ENCODE measurements around the gene AJUBA. TPM values are rescaled to one million over a fixed set of nuclear protein-coding genes. Genes with fewer than 3 reads are reported as not detected.

AJUBA gene
- total RNA-seq, 1 donor from 2014 or later: 146 TPM

DNA sequence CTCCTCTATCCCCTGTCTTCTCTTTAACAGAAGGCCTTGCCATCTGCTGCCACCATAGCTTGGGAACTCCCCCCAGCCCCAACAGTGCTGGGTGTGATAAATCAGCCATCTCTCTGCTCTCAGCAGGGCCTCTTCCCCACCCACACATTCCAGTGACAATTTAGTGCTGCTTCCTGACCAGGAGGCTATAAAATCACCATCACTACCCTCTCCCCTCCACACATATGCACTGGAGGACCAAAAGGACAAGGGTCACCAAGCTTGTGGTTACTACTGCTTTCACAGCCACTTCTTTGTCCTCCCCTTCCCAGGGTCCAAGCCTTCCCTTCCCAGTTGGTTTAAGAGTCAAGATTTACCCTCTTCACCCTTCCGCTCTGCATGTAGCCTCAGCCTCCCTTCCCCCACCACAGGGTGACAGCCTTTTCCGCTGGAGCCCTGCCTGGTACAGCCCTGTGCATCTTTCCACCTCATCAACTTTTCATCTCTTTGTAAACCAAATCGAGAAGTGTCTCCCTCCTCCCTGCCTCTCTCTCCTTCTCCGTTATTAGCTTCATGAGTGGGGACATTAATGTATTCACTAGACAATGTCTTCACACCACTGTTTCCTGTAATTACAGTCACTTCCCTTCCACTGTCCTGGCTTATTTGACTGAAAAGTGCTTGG lies 42.9 kb upstream of the AJUBA start:
- Histone ChIP-seq H3K9me3 (ENCODE audit: insufficient read depth, low read depth, low read length) (no peaks in the 10 kb centered on the region), H3K79me2 (ENCODE audit: insufficient read depth, low read length) (peaks cover 15% of the 10 kb centered on the region), H3K4me1 (ENCODE audit: insufficient read depth, low read length) (peaks cover 8% of the 10 kb centered on the region), H4K20me1 (ENCODE audit: insufficient read depth, low read length) (peaks cover 47% of the 10 kb centered on the region), H3K36me3 (ENCODE audit: insufficient read depth, low read length) (peaks cover 22% of the 10 kb centered on the region), H3K27me3 (ENCODE audit: insufficient read depth, low read length) (no peaks in the 10 kb centered on the region), H3K4me3 (ENCODE audit: insufficient read depth, low read depth, low read length) (no peak overlapping the region), H3K9ac (ENCODE audit: low read length) (no peak overlapping the region), H3K27ac (ENCODE audit: low read depth, low read length) (no peak overlapping the region), H3K4me2 (ENCODE audit: low read length) (peak overlapping the region; percentile 23), H2AFZ (ENCODE audit: low read depth, low read length) (no peak overlapping the region)
- no peak for FAIRE-seq
- Mint-ChIP-seq H3K4me3 (ENCODE audit: unreplicated experiment) (no peak overlapping the region), H3K27me3 (ENCODE audit: low read depth, unreplicated experiment) (no peaks in the 10 kb centered on the region), H3K9me3 (ENCODE audit: unreplicated experiment) (peaks cover 2% of the 10 kb centered on the region), H3K36me3 (ENCODE audit: low read depth, unreplicated experiment) (peaks cover 23% of the 10 kb centered on the region), H3K4me1 (ENCODE audit: low read depth, unreplicated experiment) (peaks cover 20% of the 10 kb centered on the region), H3K27ac (ENCODE audit: unreplicated experiment) (peak overlapping the region; percentile 8)
- no peak for DNase-seq (ENCODE audit: low read depth)
- TF ChIP-seq, protein P1, sequence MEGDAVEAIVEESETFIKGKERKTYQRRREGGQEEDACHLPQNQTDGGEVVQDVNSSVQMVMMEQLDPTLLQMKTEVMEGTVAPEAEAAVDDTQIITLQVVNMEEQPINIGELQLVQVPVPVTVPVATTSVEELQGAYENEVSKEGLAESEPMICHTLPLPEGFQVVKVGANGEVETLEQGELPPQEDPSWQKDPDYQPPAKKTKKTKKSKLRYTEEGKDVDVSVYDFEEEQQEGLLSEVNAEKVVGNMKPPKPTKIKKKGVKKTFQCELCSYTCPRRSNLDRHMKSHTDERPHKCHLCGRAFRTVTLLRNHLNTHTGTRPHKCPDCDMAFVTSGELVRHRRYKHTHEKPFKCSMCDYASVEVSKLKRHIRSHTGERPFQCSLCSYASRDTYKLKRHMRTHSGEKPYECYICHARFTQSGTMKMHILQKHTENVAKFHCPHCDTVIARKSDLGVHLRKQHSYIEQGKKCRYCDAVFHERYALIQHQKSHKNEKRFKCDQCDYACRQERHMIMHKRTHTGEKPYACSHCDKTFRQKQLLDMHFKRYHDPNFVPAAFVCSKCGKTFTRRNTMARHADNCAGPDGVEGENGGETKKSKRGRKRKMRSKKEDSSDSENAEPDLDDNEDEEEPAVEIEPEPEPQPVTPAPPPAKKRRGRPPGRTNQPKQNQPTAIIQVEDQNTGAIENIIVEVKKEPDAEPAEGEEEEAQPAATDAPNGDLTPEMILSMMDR (IDR thresholded peaks at IDR 0.05; ENCODE audit: insufficient read depth, low read depth, low read length): no peak
- no peak for TF ChIP-seq EZH2 (IDR thresholded peaks at IDR 0.05; ENCODE audit: insufficient read depth, low read length)

DNA sequence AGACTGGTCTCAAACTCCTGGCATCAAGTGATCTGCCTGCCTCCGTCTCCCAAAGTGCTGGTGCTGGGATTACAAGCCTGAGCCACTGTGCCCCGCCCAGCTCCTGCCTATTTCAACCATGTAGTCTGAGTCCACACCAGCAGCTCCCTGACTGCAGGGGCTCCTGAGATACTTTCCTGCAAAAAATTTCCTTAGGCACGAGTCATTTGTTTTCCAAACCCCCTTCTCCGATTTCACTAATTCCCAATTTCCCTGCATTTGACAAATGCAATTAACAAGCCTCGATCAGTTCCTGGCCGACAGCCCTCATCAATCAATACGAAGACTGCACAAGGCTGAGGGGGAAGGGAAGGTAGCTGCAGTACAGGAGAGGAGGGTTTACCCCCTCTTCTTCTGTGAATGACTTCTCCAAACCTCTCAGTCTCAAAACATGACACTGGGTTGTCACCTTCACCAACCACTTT lies 42.3 kb upstream of the AJUBA start:
- Histone ChIP-seq H3K4me2 (ENCODE audit: low read length) (no peak overlapping the region), H3K9ac (ENCODE audit: low read length) (no peak overlapping the region), H3K36me3 (ENCODE audit: insufficient read depth, low read length) (peaks cover 22% of the 10 kb centered on the region), H3K79me2 (ENCODE audit: insufficient read depth, low read length) (peaks cover 14% of the 10 kb centered on the region), H4K20me1 (ENCODE audit: insufficient read depth, low read length) (peaks cover 47% of the 10 kb centered on the region), H3K4me1 (ENCODE audit: insufficient read depth, low read length) (peaks cover 8% of the 10 kb centered on the region), H3K4me3 (ENCODE audit: insufficient read depth, low read depth, low read length) (no peak overlapping the region), H2AFZ (ENCODE audit: low read depth, low read length) (no peak overlapping the region), H3K27me3 (ENCODE audit: insufficient read depth, low read length) (no peaks in the 10 kb centered on the region), H3K27ac (ENCODE audit: low read depth, low read length) (no peak overlapping the region), H3K9me3 (ENCODE audit: insufficient read depth, low read depth, low read length) (no peaks in the 10 kb centered on the region)
- Mint-ChIP-seq H3K27ac (ENCODE audit: unreplicated experiment) (peak overlapping the region; percentile 8), H3K4me3 (ENCODE audit: unreplicated experiment) (no peak overlapping the region), H3K27me3 (ENCODE audit: low read depth, unreplicated experiment) (no peaks in the 10 kb centered on the region), H3K36me3 (ENCODE audit: low read depth, unreplicated experiment) (peaks cover 23% of the 10 kb centered on the region), H3K9me3 (ENCODE audit: unreplicated experiment) (peaks cover 2% of the 10 kb centered on the region), H3K4me1 (ENCODE audit: low read depth, unreplicated experiment) (peaks cover 20% of the 10 kb centered on the region)
- TF ChIP-seq EZH2 (IDR thresholded peaks at IDR 0.05; ENCODE audit: insufficient read depth, low read length): no peak
- TF ChIP-seq, protein P1 (IDR thresholded peaks at IDR 0.05; ENCODE audit: insufficient read depth, low read depth, low read length): no peak
- DNase-seq (ENCODE audit: low read depth): no peak
- no peak for FAIRE-seq

DNA sequence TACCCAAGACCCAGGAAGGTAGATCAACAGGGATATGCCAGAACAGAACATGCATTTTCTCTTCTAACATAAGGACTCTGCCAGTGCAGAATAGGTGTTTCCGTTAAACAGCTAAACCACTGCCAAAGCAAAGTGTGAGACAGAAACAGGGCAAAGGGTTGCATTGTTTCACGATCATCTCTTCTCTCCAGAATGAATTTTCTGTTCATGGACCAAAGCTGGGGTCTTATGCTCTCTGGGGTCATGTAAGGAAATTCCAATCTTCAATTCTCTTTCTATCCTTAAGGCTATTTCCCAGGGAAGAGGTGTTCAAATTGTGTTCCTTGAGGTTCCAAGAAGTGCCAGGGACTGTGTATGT lies 41.4 kb upstream of the AJUBA start:
- TF ChIP-seq, protein P1 (IDR thresholded peaks at IDR 0.05; ENCODE audit: insufficient read depth, low read depth, low read length): no peak
- TF ChIP-seq EZH2 (IDR thresholded peaks at IDR 0.05; ENCODE audit: insufficient read depth, low read length): no peak
- no peaks in the 10 kb centered on the region for H3K27me3 Mint-ChIP-seq (ENCODE audit: low read depth, unreplicated experiment)
- Histone ChIP-seq H3K9ac (ENCODE audit: low read length) (no peak overlapping the region), H3K4me1 (ENCODE audit: insufficient read depth, low read length) (peaks cover 8% of the 10 kb centered on the region), H2AFZ (ENCODE audit: low read depth, low read length) (no peak overlapping the region), H3K79me2 (ENCODE audit: insufficient read depth, low read length) (peaks cover 7% of the 10 kb centered on the region), H3K9me3 (ENCODE audit: insufficient read depth, low read depth, low read length) (no peaks in the 10 kb centered on the region), H3K4me3 (ENCODE audit: insufficient read depth, low read depth, low read length) (no peak overlapping the region), H3K4me2 (ENCODE audit: low read length) (no peak overlapping the region), H3K27me3 (ENCODE audit: insufficient read depth, low read length) (no peaks in the 10 kb centered on the region), H4K20me1 (ENCODE audit: insufficient read depth, low read length) (peaks cover 39% of the 10 kb centered on the region), H3K36me3 (ENCODE audit: insufficient read depth, low read length) (peaks cover 15% of the 10 kb centered on the region), H3K27ac (ENCODE audit: low read depth, low read length) (no peak overlapping the region)
- FAIRE-seq (no peak), DNase-seq (ENCODE audit: low read depth) (no peak)
- H3K4me1 Mint-ChIP-seq (ENCODE audit: low read depth, unreplicated experiment): peaks cover 18% of the 10 kb centered on the region
- H3K4me3 Mint-ChIP-seq (ENCODE audit: unreplicated experiment): no peak overlapping the region
- H3K9me3 Mint-ChIP-seq (ENCODE audit: unreplicated experiment): no peaks in the 10 kb centered on the region
- H3K36me3 Mint-ChIP-seq (ENCODE audit: low read depth, unreplicated experiment): peaks cover 19% of the 10 kb centered on the region
- H3K27ac Mint-ChIP-seq (ENCODE audit: unreplicated experiment): no peak overlapping the region
